HCT116 (cell line): ENCODE results near the gene CHRNB4.

Experiments
- CEBPB ChIP-seq: IDR thresholded peaks from 2 replicates; pipeline ENCODE4 v1.6.1; 2012; ENCODE audit warnings: low read depth
- EZH2 ChIP-seq: fragments of 200-600 bp; sonication (generic); IDR thresholded peaks from 2 replicates; pipeline ENCODE4 v1.6.1; 2017; ENCODE audit warnings: antibody characterized with exemption, mixed run types
- EZH2phosphoT487 ChIP-seq: fragments of 200-600 bp; IDR thresholded peaks from 2 replicates; pipeline ENCODE4 v1.6.1; 2018; ENCODE audit warnings: antibody characterized with exemption, borderline replicate concordance
- TF ChIP-seq, protein P1 (sequence below), 3 experiments: fragments of 200-600 bp in 1 of 3; sonication (generic) in 1 of 3; IDR thresholded peaks in 2 of 3; conservative IDR thresholded peaks in 1 of 3; 2 replicates each; pipeline ENCODE4 v1.5.1; 2012 to 2017; ENCODE audit warnings: low read depth in 2 of 3, low read length in 2 of 3, antibody characterized with exemption in 1 of 3, borderline replicate concordance in 1 of 3, control low read depth in 1 of 3, mild to moderate bottlenecking in 1 of 3, mixed read lengths in 1 of 3, mixed run types in 1 of 3, moderate library complexity in 1 of 3; ENCODE audit not compliant: insufficient read depth in 1 of 3
- TF ChIP-seq, protein P2 (sequence below): IDR thresholded peaks from 2 replicates; pipeline ENCODE4 v1.6.1; 2012; ENCODE audit warnings: low read depth

DNA sequence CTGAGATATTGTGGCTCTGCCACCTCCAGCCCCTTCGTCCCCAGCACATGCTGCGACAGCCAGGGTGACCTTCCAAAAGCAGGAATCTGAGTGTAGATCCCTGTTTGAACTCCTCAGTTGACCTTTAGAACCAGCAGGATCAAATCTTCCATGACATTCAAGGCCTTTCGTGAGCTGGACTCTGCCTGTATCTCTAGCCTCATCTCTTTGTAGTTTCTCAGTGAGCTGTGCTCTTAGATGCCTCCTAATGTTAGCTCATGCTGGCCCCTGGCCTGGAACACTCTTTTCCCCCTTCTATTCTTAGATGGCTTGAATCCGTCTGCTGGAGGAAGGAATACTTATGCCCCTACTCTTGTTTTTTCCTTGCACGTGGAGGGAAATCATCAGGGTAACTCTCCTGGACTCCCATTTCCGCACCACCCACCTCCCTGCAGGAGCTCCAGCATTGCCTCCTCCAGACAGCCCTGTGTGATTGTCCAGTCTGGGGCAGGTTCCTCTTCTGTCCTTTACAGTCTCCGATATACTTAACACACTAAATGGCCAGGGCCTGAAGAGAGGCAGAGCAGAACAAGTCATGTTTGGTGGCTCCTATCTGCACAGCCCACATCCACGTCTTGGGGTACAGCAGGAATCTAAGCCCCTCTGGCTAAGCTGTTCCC is 26.7 kb upstream of the CHRNB4 start:
- TF ChIP-seq EZH2phosphoT487 (no peak), CEBPB (no peak), EZH2 (no peak)
- TF ChIP-seq, protein P1, sequence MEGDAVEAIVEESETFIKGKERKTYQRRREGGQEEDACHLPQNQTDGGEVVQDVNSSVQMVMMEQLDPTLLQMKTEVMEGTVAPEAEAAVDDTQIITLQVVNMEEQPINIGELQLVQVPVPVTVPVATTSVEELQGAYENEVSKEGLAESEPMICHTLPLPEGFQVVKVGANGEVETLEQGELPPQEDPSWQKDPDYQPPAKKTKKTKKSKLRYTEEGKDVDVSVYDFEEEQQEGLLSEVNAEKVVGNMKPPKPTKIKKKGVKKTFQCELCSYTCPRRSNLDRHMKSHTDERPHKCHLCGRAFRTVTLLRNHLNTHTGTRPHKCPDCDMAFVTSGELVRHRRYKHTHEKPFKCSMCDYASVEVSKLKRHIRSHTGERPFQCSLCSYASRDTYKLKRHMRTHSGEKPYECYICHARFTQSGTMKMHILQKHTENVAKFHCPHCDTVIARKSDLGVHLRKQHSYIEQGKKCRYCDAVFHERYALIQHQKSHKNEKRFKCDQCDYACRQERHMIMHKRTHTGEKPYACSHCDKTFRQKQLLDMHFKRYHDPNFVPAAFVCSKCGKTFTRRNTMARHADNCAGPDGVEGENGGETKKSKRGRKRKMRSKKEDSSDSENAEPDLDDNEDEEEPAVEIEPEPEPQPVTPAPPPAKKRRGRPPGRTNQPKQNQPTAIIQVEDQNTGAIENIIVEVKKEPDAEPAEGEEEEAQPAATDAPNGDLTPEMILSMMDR (IDR thresholded peaks at IDR 0.05 in 2 of 3, conservative IDR thresholded peaks at IDR 0.05 in 1 of 3; ENCODE audit: borderline replicate concordance in 1 of 3, insufficient read depth in 1 of 3, low read depth in 2 of 3, low read length in 2 of 3) = no peak
- TF ChIP-seq, protein P2, sequence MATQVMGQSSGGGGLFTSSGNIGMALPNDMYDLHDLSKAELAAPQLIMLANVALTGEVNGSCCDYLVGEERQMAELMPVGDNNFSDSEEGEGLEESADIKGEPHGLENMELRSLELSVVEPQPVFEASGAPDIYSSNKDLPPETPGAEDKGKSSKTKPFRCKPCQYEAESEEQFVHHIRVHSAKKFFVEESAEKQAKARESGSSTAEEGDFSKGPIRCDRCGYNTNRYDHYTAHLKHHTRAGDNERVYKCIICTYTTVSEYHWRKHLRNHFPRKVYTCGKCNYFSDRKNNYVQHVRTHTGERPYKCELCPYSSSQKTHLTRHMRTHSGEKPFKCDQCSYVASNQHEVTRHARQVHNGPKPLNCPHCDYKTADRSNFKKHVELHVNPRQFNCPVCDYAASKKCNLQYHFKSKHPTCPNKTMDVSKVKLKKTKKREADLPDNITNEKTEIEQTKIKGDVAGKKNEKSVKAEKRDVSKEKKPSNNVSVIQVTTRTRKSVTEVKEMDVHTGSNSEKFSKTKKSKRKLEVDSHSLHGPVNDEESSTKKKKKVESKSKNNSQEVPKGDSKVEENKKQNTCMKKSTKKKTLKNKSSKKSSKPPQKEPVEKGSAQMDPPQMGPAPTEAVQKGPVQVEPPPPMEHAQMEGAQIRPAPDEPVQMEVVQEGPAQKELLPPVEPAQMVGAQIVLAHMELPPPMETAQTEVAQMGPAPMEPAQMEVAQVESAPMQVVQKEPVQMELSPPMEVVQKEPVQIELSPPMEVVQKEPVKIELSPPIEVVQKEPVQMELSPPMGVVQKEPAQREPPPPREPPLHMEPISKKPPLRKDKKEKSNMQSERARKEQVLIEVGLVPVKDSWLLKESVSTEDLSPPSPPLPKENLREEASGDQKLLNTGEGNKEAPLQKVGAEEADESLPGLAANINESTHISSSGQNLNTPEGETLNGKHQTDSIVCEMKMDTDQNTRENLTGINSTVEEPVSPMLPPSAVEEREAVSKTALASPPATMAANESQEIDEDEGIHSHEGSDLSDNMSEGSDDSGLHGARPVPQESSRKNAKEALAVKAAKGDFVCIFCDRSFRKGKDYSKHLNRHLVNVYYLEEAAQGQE = no peak
